SK-N-DZ (cell line): Measurements from ENCODE around the gene HEBP1. TPM values are rescaled to one million over a fixed set of nuclear protein-coding genes. Genes with fewer than 3 reads are reported as not detected.
"Not testable (repeated sequence)": the region's sequence is repeated elsewhere in the genome, so short reads cannot be mapped to it uniquely, and the experiment has no call there.

Experiments used
- DNase-seq: peaks from one replicate; pipeline ENCODE4 v3.0.0-alpha.2; 2015; ENCODE audit warnings: low spot score
- polyA plus RNA-seq, 2 experiments: library from polyadenylated mRNA; depleted of rRNA; stranded (reverse); fragments of >200 nt; gene quantifications; 2 replicates each; pipeline ENCODE4 v1.2.3, GENCODE V29; 2014

Gene HEBP1
- polyA plus RNA-seq (2014; cell fraction: cytosol; rRNA removed): 4.4 and 5.2 TPM in 2 replicates
- 1.0 and 6.1 TPM in 2 replicates for polyA plus RNA-seq (2014; cell fraction: nucleus; rRNA removed)

DNA sequence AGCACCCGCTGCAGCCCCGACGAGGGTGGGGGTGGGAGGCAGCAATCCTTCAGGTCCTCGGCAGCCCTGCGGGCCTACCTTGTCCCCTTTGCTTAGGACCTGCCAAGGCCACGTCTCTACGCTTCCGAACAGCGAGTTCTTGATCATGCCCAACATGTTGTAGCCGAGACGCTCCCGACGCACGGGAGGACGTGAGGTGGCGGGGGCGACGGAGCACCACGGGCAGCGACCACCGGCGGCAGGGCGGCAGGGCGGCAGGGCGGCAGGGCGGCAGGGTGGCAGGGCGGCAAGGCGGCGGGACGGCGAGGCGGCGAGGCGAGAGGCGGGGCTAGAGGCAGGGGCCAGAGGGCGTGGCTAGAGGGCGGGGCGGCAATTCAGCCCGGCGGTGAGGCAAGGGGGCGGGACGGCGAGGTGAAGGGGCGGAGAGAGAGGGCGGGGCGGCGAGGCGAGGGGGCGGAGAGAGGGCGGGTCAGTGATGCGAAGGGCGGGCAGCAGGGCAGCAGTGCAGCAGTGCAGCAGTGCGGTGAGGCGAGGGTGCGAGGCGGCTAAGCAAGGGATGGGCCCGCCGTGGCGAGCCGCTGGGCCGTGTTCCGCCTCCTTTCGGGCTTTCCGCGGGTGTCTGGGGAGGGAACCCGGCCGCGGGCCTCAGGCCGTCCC lies at the start of gene HEBP1:
Gene HEBP1 (minus strand): TSS at position 307 of the 657 bp plus-strand sequence. CDS start 151 bp downstream, at position 156.
- DNase-seq: peak; percentile 83

DNA sequence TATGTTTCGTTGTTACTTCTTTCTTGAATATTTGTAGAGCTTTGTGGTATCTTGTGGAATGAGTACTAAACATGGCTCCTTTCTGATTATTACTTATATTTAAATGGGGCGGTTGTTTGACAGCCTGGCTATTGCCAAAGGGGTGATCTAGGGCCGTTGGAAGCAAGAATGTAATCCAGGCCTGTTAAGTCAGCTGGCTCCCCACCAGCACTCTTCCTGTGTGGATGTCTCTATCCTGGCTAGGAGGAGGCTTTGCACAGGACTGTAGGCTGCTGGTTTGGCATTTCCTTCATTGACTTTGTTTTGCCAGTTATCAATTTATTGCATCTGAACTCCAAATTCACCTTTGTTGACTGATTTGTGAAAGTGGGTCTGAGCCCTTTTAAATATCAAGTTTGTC lies 49.8 kb upstream of the HEBP1 start:
- DNase-seq: no peak

- DNase-seq: no peak
Measured at GRCh38 chr12:13046964-13047363, 46.9 kb upstream of the HEBP1 start.

DNA sequence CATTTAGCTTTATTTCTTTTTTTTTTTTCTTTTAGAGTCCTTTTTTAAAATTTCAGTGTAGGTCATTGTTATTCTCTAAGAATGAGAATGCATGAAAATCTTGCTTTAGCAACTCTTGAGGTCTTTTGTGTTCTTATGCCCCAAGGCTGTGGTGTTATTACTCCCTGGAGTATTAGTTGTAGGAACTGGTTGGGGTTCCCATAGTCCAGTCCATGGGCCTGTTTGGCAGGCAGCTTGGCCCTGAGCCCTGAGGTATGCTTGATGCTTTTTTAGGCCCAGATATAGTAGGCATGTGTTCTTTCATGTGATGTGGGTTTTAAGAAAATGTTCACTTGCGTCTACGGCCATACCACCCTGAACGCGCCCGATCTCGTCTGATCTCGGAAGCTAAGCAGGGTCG lies 45.8 kb upstream of the HEBP1 start:
- no peak for DNase-seq

GRCh38 chr12:13044906-13045299 lies 44.8 kb upstream of the HEBP1 start:
- DNase-seq: no peak

- peak; percentile 82 for DNase-seq
Measured at GRCh38 chr12:13044002-13044905, 44.2 kb upstream of the HEBP1 start, which contains the start of gene FAM234B. Gene FAM234B, plus strand, starts transcription at chr12:13044381. Its CDS starts 23 bp downstream, at chr12:13044404.

DNA sequence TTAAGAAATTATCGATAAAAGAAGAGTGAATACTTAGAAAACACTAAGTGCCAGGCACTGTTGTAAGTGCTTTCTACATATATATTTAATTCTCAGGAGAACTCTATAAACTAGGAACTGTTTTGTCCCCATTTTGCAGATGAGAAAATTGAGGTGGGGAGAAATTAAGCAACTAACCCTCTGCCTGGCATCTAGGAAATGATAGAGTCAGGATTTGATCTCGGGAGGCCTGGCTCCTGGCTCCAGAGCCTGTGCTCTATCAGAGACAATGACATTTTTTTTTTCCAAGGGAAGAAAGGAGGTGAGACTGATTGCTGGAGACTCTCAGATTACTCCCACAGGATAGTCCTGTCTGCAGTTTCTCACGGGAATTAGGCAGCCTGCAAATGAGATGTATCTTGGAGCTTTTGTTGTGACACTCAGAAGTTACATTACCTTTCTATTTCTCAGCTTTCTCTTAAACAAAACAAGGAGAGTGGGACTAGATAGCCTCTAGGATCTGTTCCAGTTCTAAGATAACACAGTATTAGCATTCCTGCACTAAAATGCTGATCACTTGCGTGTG lies 42.7 kb upstream of the HEBP1 start:
- DNase-seq: no peak

DNA sequence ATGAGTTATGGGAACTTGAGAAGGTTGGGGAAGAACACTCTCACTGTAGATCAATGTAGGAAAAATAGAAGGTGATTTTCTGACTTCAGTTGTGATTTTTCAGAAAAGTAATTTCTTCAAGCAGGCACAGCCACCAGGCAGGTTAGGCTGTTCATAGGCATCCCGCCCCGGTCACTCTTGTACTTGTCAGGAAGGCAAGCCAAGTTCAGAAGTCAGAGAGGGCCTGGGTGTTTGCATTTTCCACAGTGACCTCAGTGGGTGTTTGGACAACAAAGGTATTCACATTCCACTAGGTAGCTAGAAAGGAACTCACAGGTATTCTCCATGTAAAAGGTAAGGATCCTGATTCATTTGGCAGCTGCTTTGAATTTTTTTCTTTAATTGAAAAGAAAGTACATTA lies 41.2 kb upstream of the HEBP1 start:
- DNase-seq: no peak

- no peak for DNase-seq
Measured at GRCh38 chr12:13039328-13039956, 39.4 kb upstream of the HEBP1 start.

DNA sequence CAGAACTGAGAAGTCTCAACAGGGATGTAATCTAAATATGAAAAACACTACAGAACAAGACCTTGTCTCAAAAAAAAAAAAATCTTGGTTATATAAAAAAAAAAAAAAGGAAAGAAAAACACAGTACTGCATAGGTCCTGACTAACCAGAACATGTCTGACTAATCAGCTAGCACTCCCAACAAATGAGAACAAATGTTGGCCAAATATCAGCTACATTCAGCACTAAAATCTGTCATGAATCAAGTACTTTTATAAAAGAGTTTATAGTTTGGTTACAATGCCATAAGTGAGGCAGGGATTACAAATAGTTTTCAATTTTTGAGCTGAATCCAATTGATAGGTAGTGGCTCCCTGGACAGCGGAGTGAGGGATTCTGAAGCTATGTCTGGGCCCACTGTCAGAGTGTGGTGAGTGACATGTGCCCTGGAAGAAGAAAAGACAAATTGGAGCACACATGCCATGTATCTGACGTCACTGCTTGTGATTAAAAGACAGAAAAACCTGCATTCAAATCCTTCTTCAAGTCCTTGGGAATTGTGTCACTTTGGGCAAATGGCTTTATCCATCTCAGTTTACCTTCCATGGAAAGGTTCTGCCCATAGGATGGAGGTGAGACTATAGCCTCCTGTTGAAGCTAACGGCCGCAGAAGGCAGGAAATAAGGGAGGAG lies 38.6 kb upstream of the HEBP1 start:
- DNase-seq: no peak

DNA sequence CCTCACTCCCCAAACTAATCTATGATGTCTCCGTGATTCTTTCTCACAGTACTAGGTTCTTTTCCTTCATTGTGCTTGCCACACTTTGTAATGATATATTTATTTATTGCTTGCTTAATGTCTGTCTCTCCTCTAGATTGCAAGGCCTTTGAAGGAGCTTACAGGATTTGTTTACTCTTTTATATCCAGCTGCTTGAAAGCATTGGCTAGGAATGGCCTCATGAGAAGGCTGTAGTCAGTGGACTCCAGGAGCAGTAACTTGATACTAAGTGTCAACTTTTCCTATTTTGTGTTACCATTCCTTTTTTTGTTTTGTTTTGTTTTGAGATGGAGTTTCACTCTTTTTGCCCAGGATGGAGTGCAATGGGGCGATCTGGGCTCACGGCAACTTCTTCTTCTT lies 36.8 kb upstream of the HEBP1 start:
- no peak for DNase-seq

- DNase-seq: not testable (repeated sequence)
Measured at GRCh38 chr12:13035335-13035734, 35.3 kb upstream of the HEBP1 start.

- DNase-seq: no peak
Measured at GRCh38 chr12:13033476-13033875, 33.4 kb upstream of the HEBP1 start.

DNA sequence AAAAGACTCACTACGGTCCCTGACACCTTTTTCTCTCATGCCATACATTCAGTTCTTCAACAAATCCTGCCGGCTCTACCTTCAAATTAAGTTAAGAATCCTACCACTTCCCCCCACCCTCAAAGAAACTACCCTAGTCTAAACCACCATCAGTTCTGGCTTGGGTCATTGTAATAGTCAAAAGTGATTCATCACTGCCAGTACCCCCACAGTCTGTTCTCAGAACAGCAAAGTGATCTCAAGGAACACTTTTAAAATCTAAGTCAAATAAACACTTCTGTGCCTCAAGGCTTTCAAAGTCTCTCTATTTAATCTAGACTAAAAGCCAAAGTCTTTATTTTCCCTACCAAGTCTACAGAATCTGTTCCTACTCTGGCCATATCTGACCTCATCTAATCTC lies 32.1 kb upstream of the HEBP1 start:
- no peak for DNase-seq

DNA sequence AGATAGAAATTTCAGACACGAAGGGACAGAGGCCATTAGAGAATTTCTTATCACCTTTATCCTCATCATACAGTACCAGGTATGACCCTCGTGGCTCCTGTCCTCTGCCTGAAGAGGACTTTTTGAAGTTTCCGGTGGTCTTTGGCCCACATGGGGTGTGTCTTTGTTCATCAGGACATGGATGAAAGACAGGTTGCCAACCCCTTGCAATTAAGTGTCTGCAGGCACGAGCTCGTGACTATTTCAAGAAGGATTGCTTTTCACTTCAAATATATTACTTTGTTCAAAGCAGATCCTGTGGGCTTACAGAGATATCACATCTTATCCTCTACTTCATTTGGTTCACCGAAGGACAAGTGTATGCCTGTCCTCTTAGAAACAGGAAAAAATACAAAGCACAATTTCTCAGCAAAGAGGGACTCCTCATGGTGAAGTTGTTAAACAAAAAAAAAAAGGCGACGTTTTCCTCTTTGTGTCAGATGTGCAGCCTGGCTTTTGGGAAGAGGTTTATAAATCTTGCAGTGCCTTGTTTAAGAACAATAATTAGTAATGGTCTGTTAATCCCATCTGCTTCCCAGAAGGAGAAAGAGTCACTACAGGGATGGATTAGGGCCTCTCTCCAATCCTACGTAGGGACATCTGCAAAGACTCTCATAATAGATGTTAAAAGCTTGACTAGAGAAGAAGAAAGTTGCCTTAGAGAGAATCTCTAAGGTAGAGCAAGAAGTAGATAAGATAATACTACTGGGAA lies 30.7 kb upstream of the HEBP1 start:
- no peak for DNase-seq

- DNase-seq: no peak
Measured at GRCh38 chr12:13028825-13029570, 28.9 kb upstream of the HEBP1 start.

- DNase-seq: no peak
Measured at GRCh38 chr12:13027508-13027907, 27.4 kb upstream of the HEBP1 start.

GRCh38 chr12:13027032-13027431 lies 27.0 kb upstream of the HEBP1 start:
- DNase-seq: no peak

DNA sequence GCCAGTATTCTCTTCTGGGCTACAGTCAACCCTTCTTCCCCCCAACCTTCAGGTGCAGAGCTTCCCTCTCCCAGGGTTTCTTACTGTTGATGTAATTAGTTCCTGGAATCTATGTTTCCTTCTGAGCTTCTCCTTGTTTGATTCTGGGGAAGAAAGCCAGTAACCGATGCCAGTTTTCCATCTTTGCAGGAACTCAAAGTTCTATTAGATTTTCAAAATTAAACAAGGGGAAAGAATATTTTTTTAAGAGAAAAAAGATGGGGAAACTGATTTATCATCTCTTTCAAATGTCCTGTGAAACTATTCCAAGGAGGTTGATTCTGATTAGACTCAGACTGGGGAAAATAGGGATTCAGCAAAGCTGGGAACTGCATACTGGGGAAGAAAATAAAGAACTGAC lies 26.2 kb upstream of the HEBP1 start:
- DNase-seq: no peak

GRCh38 chr12:13024531-13024916 lies 24.5 kb upstream of the HEBP1 start:
- DNase-seq: no peak
